ENCODE measurements around the gene DFFB.

DFFB gene

DNA sequence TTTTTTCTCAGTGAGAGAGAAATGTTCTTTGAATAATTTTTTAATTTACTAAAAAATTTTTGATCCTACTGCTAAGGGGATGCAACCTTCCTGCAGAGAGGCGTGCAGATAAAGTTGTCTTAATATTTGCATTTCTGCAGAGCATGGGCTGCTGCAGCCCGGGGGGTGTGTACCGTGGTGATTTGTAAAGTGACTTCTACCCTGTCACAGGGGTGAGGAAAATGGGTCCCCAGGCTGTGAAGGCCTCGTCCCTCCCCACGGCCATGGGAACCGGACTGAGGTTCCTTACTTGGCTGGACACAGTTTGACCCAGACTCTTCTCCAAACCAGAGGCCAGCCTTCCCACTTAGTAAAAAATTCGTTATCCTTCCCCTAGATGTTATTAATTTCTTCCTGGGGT, 52.3 kb downstream of the DFFB start:
- H3K4me3 ChIP-seq (ENCODE audit: low read depth, low read length) = no peak overlapping the region
- TF ChIP-seq, protein P1, sequence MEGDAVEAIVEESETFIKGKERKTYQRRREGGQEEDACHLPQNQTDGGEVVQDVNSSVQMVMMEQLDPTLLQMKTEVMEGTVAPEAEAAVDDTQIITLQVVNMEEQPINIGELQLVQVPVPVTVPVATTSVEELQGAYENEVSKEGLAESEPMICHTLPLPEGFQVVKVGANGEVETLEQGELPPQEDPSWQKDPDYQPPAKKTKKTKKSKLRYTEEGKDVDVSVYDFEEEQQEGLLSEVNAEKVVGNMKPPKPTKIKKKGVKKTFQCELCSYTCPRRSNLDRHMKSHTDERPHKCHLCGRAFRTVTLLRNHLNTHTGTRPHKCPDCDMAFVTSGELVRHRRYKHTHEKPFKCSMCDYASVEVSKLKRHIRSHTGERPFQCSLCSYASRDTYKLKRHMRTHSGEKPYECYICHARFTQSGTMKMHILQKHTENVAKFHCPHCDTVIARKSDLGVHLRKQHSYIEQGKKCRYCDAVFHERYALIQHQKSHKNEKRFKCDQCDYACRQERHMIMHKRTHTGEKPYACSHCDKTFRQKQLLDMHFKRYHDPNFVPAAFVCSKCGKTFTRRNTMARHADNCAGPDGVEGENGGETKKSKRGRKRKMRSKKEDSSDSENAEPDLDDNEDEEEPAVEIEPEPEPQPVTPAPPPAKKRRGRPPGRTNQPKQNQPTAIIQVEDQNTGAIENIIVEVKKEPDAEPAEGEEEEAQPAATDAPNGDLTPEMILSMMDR (IDR thresholded peaks at IDR 0.05; ENCODE audit: insufficient read depth, low read length, missing control alignments) = no peak
- ChIA-PET POLR2A (no interaction called here), CTCF (no interaction called here)
- no peak for DNase-seq (ENCODE audit: low read depth, low spot score)

DNA sequence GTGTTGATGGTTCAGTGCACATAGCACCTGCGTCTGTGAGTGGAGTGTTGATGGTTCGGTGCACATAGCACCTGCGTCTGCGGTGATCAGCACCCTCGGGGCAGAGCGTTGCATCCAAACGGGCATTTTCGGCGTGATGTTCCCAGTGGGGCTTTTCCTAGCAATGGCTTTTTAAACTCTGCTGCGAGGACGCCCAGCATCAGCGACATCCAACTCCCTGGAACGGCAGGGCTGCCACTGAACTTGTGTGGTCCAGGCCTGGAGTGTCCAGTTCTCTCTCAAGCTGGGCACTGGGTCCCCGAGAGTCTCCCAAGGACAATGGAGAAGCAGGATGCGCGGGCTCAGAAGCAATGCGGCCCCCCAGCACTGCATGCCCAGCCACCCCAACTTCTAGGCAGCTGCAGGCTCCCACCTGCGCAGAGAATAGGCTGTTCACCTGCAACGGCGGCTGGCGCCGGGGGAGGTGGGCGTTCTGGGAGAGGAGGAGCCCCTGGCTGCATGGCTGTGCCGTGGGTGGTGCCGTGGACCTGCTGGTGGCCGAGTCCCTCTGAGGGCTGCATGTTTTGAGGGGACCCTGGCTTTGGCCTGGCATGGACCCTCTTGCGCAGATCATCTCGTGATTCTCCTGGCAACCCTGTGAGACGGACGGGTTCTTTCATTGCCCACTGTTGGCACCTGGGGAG, 52.9 kb downstream of the DFFB start:
- TF ChIP-seq, protein P1 (IDR thresholded peaks at IDR 0.05; ENCODE audit: insufficient read depth, low read length, missing control alignments) = no peak
- ChIA-PET CTCF (no interaction called here), POLR2A (no interaction called here)
- no peak for DNase-seq (ENCODE audit: low read depth, low spot score)
- H3K4me3 ChIP-seq (ENCODE audit: low read depth, low read length) = no peak overlapping the region

DNA sequence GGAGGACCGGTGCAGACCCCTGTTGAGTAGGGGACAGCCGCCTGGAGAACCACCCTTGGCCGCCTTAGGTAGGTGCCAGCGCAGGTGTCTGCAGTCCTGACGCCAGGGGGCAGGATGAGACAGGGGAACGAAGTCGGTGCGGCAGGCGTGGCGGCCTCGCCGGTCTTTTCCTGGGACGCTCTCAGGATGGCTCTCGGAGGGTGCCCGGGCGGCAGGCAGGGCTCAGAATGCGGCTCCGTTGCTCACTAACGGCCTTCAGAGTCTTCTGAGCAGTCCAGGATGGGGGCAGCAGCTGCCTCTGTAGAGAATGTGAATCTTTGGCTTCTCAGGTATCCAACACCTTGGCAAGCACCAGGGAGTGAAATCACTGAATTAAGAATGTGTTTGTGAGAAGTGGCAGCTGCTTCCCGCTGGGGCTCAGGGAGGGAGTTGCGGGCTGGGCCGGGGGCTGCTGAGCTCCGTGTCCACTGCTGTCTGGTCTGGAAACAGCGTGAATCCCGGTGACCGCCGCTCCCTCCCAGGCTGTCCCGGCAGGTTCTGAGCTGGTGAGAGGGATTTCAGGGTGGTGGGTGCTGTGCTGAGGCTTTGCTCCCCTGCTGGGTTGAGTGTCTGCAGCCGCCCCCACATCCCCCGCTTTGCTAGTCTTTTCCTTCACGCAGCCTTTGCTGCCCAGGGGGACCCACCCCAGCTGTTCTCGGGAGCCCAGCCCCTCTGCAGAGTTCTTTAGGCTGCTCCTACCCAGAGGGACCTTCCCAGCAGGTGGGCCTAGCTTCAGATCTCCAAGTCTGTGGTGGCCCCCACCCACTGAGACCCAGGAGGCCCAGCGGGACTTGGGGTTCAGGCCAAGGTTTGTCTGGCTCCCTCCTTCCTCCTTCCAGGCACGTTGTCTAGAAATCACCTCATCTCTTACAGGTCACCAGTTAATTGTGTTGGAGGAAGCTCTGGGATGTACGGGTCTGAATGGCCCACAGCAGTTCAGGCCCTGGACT, 53.9 kb downstream of the DFFB start:
- TF ChIP-seq, protein P1 (IDR thresholded peaks at IDR 0.05; ENCODE audit: insufficient read depth, low read length, missing control alignments) = peak; percentile 71
- ChIA-PET CTCF (interaction anchor here (1.2 to 1.5 kb wide), 2 partner anchors 8 to 10 kb away, joined by 4 to 6 read pairs; no protein-coding TSS in a partner anchor), POLR2A (no interaction called here)
- no peak for DNase-seq (ENCODE audit: low read depth, low spot score)
- no peak overlapping the region for H3K4me3 ChIP-seq (ENCODE audit: low read depth, low read length)

DNA sequence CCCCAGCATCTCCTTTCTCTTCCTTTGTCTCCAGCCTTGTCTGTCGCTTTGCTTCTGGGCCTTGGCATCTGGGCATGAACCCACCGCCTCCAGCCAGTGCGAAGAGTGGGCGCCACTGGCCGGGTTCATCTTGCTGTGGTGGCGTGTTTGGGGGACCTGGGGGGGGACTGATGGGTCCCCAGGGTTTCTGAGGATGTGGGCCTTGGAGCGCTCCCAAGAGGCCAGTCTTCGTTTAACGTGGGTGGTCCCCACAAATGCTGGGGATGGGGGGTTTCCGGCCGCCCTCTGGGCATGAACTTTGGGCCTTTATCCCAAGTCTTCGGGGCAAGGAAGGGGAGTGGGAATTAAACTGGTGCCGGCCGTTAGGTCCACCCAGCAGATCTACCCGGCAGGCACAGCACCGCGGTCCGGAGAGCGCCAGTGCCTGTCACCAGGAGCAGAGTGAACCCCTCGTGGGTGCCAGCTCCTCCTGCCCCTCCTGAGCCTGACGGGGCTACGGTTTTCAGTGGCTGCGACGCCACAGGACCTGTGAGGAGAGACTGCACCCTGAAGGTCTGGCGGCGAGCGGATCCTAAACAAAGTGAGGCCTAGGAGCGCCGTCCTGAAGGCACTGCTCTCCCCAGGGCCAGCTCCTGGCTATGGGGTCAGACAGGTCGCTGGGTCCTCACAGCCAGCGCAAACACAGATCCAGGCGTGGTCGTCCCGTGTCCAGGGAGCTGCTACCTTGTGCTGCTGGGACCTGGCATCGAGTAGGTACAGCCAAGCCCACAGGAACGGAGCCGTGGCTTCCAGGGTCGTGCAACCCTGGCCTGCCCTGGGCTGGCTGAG, 54.9 kb downstream of the DFFB start:
- POLR2A ChIA-PET = no interaction called here
- CTCF ChIA-PET = interaction anchor here (1.2 to 1.5 kb wide), 2 partner anchors 9 kb away, joined by 4 to 6 read pairs; no protein-coding TSS in a partner anchor
- H3K4me3 ChIP-seq (ENCODE audit: low read depth, low read length) = no peak overlapping the region
- TF ChIP-seq, protein P1 (IDR thresholded peaks at IDR 0.05; ENCODE audit: insufficient read depth, low read length, missing control alignments) = no peak
- DNase-seq (ENCODE audit: low read depth, low spot score) = no peak

DNA sequence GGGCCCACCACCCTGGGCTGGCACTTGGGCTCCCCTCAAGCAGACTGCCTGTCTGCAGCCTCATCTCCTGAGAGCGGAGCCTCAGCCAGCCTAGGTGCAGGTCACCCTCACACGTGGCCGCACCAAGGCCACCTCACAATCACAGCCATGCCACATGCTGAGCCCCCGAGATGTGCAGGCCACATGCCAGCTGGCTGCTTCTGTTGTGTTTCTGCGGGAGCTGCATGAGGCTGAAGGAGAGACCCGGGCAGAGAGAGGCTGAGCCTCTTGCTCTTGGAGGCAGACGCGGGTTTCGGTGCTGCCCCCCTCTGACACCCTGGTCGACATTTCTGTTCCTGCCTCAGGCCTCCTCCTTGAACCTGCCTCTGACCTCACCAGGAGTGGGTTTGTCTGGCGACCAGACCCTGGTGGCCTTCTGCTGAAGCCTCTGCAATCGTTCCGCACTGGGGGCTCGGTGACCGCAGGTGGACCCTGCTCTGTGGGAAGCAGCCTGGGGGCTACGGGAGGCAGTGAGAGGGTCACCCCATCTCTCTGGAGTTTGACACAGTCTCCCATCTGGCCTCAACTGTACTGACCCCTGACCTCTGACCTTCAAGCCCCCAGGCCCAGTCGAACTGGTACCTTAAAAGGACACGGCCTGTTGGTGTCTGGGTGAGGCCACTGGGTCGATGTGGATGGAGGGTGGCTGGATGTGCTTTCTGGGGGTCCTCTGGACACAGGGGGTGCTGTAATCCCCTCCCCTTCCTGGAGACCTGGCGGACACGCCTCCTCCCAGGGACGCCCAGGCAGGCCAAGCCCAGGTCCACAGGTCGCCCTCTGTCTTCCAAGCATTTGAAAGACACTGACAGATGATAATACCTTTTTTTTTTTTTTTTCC, 55.8 kb downstream of the DFFB start:
- TF ChIP-seq, protein P1 (IDR thresholded peaks at IDR 0.05; ENCODE audit: insufficient read depth, low read length, missing control alignments) = no peak
- ChIA-PET POLR2A (no interaction called here), CTCF (no interaction called here)
- DNase-seq (ENCODE audit: low read depth, low spot score) = no peak
- H3K4me3 ChIP-seq (ENCODE audit: low read depth, low read length) = no peak overlapping the region
